Calu3 (cell line): ENCODE results near the gene PPP1R9A. TPM values are rescaled to one million over a fixed set of nuclear protein-coding genes. Genes with fewer than 3 reads are reported as not detected.

Experiments used
- BruUV-seq: library from RNA; stranded (reverse); fragments of 400-500 nt; replicated peaks from 2 replicates; lab custom pipeline; 2021; lab: Mats Ljungman, UMichigan
- CTCF ChIA-PET: fragments of 300-600 bp; sonication (Branson Sonifier 250); formaldehyde crosslinking; loops from one replicate; lab custom pipeline; 2022; ENCODE audit warnings: antibody characterized with exemption; lab: Charles Lee
- DNase-seq: peaks from one replicate; pipeline ENCODE4 v3.0.0; 2022
- H3K27ac Mint-ChIP-seq: one replicate; pipeline ENCODE4 v1.8.0; 2022; ENCODE audit warnings: mixed read lengths; ENCODE audit not compliant: unreplicated experiment
- H3K27me3 Mint-ChIP-seq: one replicate; pipeline ENCODE4 v1.8.0; 2022; ENCODE audit warnings: mixed read lengths; ENCODE audit not compliant: unreplicated experiment
- H3K36me3 Mint-ChIP-seq: one replicate; pipeline ENCODE4 v1.8.0; 2022; ENCODE audit warnings: mild to moderate bottlenecking, moderate library complexity, mixed read lengths; ENCODE audit not compliant: insufficient read depth, unreplicated experiment
- H3K4me1 Mint-ChIP-seq: one replicate; pipeline ENCODE4 v1.8.0; 2022; ENCODE audit warnings: mild to moderate bottlenecking, low read depth, mixed read lengths; ENCODE audit not compliant: unreplicated experiment
- H3K4me3 Mint-ChIP-seq: one replicate; pipeline ENCODE4 v1.8.0; 2022; ENCODE audit warnings: mild to moderate bottlenecking, low read depth, moderate library complexity, mixed read lengths; ENCODE audit not compliant: unreplicated experiment
- H3K9me3 Mint-ChIP-seq: one replicate; pipeline ENCODE4 v1.8.0; 2022; ENCODE audit warnings: low read depth, mixed read lengths; ENCODE audit not compliant: unreplicated experiment
- intact Hi-C: fragments of 100-400 bp; cut with micrococcal nuclease; formaldehyde crosslinking; loops from one replicate; pipeline ENCODE4 v1.10.0; 2022; ENCODE audit not compliant: unreplicated experiment
- total RNA-seq: library from RNA; stranded (reverse); gene quantifications from 2 replicates; pipeline ENCODE4 v1.2.3, GENCODE V29; 2022
- TF ChIP-seq, protein P1 (sequence below): fragments of 200-600 bp; IDR thresholded peaks from one replicate; pipeline ENCODE4 v1.8.0; 2022; ENCODE audit warnings: antibody characterized with exemption; ENCODE audit not compliant: unreplicated experiment

PPP1R9A gene
- total RNA-seq, 1 experiment from 2014 or later = 19.4 TPM

DNA sequence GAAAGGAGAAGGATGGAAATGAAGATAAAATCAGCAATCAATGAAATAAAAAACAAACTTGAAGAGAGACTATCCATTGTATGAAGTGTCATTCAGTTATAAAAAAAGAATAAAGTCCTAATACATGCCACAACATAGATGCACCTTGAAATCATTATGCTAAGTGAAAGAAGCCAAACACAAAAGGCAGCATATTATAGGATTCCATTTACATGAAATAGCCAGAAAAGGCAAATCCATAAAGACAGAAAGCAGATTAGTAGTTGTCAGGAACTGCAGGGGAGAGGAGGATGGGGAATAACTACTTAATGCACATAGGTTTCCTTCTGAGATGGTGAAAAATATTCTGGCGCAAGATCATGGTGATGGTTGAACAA is 423.6 kb downstream of the PPP1R9A start:
- CTCF ChIA-PET = no interaction called here
- BruUV-seq = no TSS peak
- TF ChIP-seq, protein P1, sequence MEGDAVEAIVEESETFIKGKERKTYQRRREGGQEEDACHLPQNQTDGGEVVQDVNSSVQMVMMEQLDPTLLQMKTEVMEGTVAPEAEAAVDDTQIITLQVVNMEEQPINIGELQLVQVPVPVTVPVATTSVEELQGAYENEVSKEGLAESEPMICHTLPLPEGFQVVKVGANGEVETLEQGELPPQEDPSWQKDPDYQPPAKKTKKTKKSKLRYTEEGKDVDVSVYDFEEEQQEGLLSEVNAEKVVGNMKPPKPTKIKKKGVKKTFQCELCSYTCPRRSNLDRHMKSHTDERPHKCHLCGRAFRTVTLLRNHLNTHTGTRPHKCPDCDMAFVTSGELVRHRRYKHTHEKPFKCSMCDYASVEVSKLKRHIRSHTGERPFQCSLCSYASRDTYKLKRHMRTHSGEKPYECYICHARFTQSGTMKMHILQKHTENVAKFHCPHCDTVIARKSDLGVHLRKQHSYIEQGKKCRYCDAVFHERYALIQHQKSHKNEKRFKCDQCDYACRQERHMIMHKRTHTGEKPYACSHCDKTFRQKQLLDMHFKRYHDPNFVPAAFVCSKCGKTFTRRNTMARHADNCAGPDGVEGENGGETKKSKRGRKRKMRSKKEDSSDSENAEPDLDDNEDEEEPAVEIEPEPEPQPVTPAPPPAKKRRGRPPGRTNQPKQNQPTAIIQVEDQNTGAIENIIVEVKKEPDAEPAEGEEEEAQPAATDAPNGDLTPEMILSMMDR = no peak
- H3K4me3 Mint-ChIP-seq = peak overlapping the region; percentile 58
- intact Hi-C loops = no loop called here
- H3K27ac Mint-ChIP-seq = peak overlapping the region; percentile 63
- H3K27me3 Mint-ChIP-seq = peaks cover 4% of the 10 kb centered on the region
- H3K4me1 Mint-ChIP-seq = peaks cover 6% of the 10 kb centered on the region
- DNase-seq = no peak
- H3K36me3 Mint-ChIP-seq = no peaks in the 10 kb centered on the region
- no peaks in the 10 kb centered on the region for H3K9me3 Mint-ChIP-seq

DNA sequence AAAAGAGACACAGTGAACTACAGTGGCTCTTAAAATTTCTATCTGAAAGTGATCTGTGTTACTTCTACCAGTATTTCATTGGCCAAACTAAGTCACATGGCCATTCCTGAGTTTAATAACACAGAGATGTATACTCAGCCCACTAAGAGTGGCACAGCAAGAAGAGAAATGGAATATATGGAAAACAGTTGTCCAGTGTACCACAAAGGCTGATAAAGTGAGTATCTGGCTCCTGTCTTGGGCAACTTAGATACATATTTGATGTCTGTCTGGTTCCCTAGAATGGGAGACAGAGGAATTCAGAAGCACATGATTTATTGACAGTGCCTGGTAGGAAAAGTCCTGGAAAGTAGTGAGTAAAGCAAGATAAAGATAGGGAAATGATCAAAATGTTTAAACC is 427.1 kb downstream of the PPP1R9A start:
- Mint-ChIP-seq H3K4me1 (peaks cover 6% of the 10 kb centered on the region), H3K27me3 (no peaks in the 10 kb centered on the region), H3K9me3 (peaks cover 4% of the 10 kb centered on the region), H3K4me3 (no peak overlapping the region), H3K27ac (no peak overlapping the region), H3K36me3 (no peaks in the 10 kb centered on the region)
- intact Hi-C loops = no loop called here
- TF ChIP-seq, protein P1 = no peak
- DNase-seq = no peak
- BruUV-seq = no TSS peak
- CTCF ChIA-PET = no interaction called here

DNA sequence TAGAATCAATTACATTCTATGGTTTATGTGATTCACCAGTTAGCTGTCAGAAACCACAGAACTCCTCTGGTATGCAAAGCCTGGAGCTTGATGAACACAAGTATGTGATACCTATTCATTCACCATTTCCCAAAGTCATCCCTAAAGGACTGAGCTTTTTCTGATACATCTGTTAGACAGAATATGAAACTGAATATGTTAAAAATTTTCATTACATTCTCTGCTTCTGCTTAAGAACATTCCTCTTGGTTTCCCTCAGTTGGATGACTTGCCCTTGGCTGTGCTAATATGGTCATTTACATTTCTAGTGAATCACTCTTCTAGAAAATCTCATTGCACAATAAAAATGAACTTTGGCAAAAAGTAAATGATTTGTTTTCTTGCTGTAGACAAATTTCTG is 427.7 kb downstream of the PPP1R9A start:
- H3K27me3 Mint-ChIP-seq = no peaks in the 10 kb centered on the region
- peaks cover 3% of the 10 kb centered on the region for H3K4me1 Mint-ChIP-seq
- no TSS peak for BruUV-seq
- TF ChIP-seq, protein P1 = no peak
- intact Hi-C loops = no loop called here
- H3K36me3 Mint-ChIP-seq = no peaks in the 10 kb centered on the region
- H3K4me3 Mint-ChIP-seq = no peak overlapping the region
- H3K9me3 Mint-ChIP-seq = peaks cover 4% of the 10 kb centered on the region
- DNase-seq = no peak
- CTCF ChIA-PET = no interaction called here
- no peak overlapping the region for H3K27ac Mint-ChIP-seq

DNA sequence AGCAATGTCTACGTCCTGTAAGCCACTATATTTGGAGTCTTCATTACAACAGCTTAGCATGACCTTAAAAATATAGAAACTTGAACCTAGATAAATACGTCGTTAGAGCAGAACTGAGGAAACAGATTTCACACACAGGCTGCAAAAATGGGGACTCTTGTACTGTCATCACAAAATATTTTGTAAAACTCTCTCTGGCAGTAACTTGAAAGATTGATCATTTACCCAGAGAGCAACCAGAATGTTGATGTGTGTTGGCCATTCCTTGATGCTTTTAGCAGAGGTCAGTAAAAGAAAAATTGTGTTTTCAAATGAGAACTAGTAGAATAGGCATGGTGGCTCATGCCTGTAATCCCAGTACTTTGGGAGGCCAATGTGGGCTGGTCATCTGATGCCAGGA is 431.4 kb downstream of the PPP1R9A start:
- peaks cover 4% of the 10 kb centered on the region for H3K9me3 Mint-ChIP-seq
- H3K4me3 Mint-ChIP-seq = no peak overlapping the region
- H3K36me3 Mint-ChIP-seq = no peaks in the 10 kb centered on the region
- H3K27me3 Mint-ChIP-seq = no peaks in the 10 kb centered on the region
- no TSS peak for BruUV-seq
- H3K4me1 Mint-ChIP-seq = no peaks in the 10 kb centered on the region
- TF ChIP-seq, protein P1 = no peak
- no peak for DNase-seq
- CTCF ChIA-PET = no interaction called here
- no peak overlapping the region for H3K27ac Mint-ChIP-seq
- intact Hi-C loops = no loop called here
